T-helper 2 cell treated with Interferon-gamma antibody and Interleukin-4, amounts not matched to agents 5 μg/mL and 100 μg/mL, for 36 hours (primary cell): ENCODE results near the gene HEATR5A.
"Not testable (repeated sequence)": the region's sequence is repeated elsewhere in the genome, so short reads cannot be mapped to it uniquely, and the experiment has no call there.

Experiments used
- DNase-seq: peaks from one replicate; pipeline ENCODE4 v3.0.0; 2021; ENCODE audit warnings: low spot score
- H3K27ac Mint-ChIP-seq: one replicate; pipeline ENCODE4 v1.8.0; 2021; ENCODE audit warnings: mild to moderate bottlenecking, mixed read lengths
- H3K27me3 Mint-ChIP-seq: one replicate; pipeline ENCODE4 v1.8.0; 2021; ENCODE audit warnings: low read depth, mixed read lengths
- H3K36me3 Mint-ChIP-seq: one replicate; pipeline ENCODE4 v1.8.0; 2021; ENCODE audit warnings: low read depth, mixed read lengths
- H3K4me1 Mint-ChIP-seq: one replicate; pipeline ENCODE4 v1.8.0; 2021; ENCODE audit warnings: low read depth, mixed read lengths
- H3K4me3 Mint-ChIP-seq: one replicate; pipeline ENCODE4 v1.8.0; 2022; ENCODE audit warnings: mild to moderate bottlenecking, moderate library complexity, mixed read lengths
- H3K9me3 Mint-ChIP-seq: one replicate; pipeline ENCODE4 v1.8.0; 2021; ENCODE audit warnings: mixed read lengths

Gene HEATR5A

GRCh38 chr14:31253746-31254471, 166.4 kb downstream of the HEATR5A start:
- Mint-ChIP-seq H3K4me1 (peaks cover 2% of the 10 kb centered on the region), H3K4me3 (no peak overlapping the region), H3K27ac (no peak overlapping the region), H3K36me3 (no peaks in the 10 kb centered on the region), H3K9me3 (no peaks in the 10 kb centered on the region), H3K27me3 (no peaks in the 10 kb centered on the region)
- DNase-seq = no peak

GRCh38 chr14:31252865-31253264, 167.5 kb downstream of the HEATR5A start:
- no peak for DNase-seq
- Mint-ChIP-seq H3K27me3 (no peaks in the 10 kb centered on the region), H3K27ac (no peak overlapping the region), H3K9me3 (no peaks in the 10 kb centered on the region), H3K36me3 (no peaks in the 10 kb centered on the region), H3K4me3 (no peak overlapping the region), H3K4me1 (peaks cover 2% of the 10 kb centered on the region)

- H3K27ac Mint-ChIP-seq = no peak overlapping the region
- H3K4me1 Mint-ChIP-seq = peaks cover 2% of the 10 kb centered on the region
- no peaks in the 10 kb centered on the region for H3K36me3 Mint-ChIP-seq
- no peaks in the 10 kb centered on the region for H3K9me3 Mint-ChIP-seq
- no peaks in the 10 kb centered on the region for H3K27me3 Mint-ChIP-seq
- no peak overlapping the region for H3K4me3 Mint-ChIP-seq
- no peak for DNase-seq
Observed at GRCh38 chr14:31251028-31251958, 169.1 kb downstream of the HEATR5A start.

- DNase-seq = no peak
- H3K36me3 Mint-ChIP-seq = no peaks in the 10 kb centered on the region
- H3K27ac Mint-ChIP-seq = no peak overlapping the region
- H3K27me3 Mint-ChIP-seq = no peaks in the 10 kb centered on the region
- H3K9me3 Mint-ChIP-seq = no peaks in the 10 kb centered on the region
- H3K4me3 Mint-ChIP-seq = no peak overlapping the region
- peaks cover 14% of the 10 kb centered on the region for H3K4me1 Mint-ChIP-seq
Observed at GRCh38 chr14:31244626-31245025, 175.7 kb downstream of the HEATR5A start.

GRCh38 chr14:31243860-31244259, 176.5 kb downstream of the HEATR5A start:
- Mint-ChIP-seq H3K27me3 (no peaks in the 10 kb centered on the region), H3K9me3 (no peaks in the 10 kb centered on the region), H3K36me3 (no peaks in the 10 kb centered on the region), H3K4me1 (peaks cover 17% of the 10 kb centered on the region), H3K27ac (peak overlapping the region; percentile 10), H3K4me3 (no peak overlapping the region)
- DNase-seq = no peak

- peaks cover 17% of the 10 kb centered on the region for H3K4me1 Mint-ChIP-seq
- not testable (repeated sequence) for DNase-seq, H3K27ac Mint-ChIP-seq, H3K27me3 Mint-ChIP-seq, H3K9me3 Mint-ChIP-seq, H3K4me3 Mint-ChIP-seq, H3K36me3 Mint-ChIP-seq
Observed at GRCh38 chr14:31242161-31242940, 178.0 kb downstream of the HEATR5A start.
